Fibroblast of skin of left quadriceps (primary cell): ENCODE results near the gene APOBEC2.
"Not testable (repeated sequence)": the region's sequence is repeated elsewhere in the genome, so short reads cannot be mapped to it uniquely, and the experiment has no call there.

Source experiments
- DNase-seq, 2 experiments: peaks; one replicate each; pipeline ENCODE4 v3.0.0-alpha.2; 2013; ENCODE audit warnings: low read depth in 2 of 2

APOBEC2 gene

GRCh38 chr6:41053041-41053440, at the start of gene APOBEC2:
TSS of gene APOBEC2 (plus strand) at chr6:41053202. CDS start at chr6:41053348, 146 bp downstream.
- no peak for DNase-seq

GRCh38 chr6:41006217-41006616, 46.8 kb upstream of the APOBEC2 start:
- not testable (repeated sequence) for DNase-seq

GRCh38 chr6:41006980-41007379, 46.0 kb upstream of the APOBEC2 start:
- DNase-seq, result not testable (repeated sequence)

GRCh38 chr6:41008011-41008410, 45.0 kb upstream of the APOBEC2 start:
- DNase-seq, result no peak

- DNase-seq, result no peak
These were observed 43.3 kb upstream of the APOBEC2 start for GRCh38 chr6:41009669-41010068.

GRCh38 chr6:41011673-41012072, 41.3 kb upstream of the APOBEC2 start:
- no peak for DNase-seq

- DNase-seq, result no peak
These were observed 39.4 kb upstream of the APOBEC2 start for GRCh38 chr6:41013466-41014153.

GRCh38 chr6:41014780-41015179, 38.2 kb upstream of the APOBEC2 start:
- no peak for DNase-seq

GRCh38 chr6:41015860-41016259, 37.1 kb upstream of the APOBEC2 start:
- DNase-seq, result not testable (repeated sequence)

GRCh38 chr6:41017663-41018062, 35.3 kb upstream of the APOBEC2 start:
- no peak for DNase-seq

- peak; percentile 42 to 45 for DNase-seq
These were observed 31.2 kb upstream of the APOBEC2 start for GRCh38 chr6:41021832-41022231.

- no peak for DNase-seq
These were observed 30.7 kb upstream of the APOBEC2 start for GRCh38 chr6:41022294-41022693.

GRCh38 chr6:41023114-41023513, 29.9 kb upstream of the APOBEC2 start:
- no peak for DNase-seq

GRCh38 chr6:41025966-41026530, 27.0 kb upstream of the APOBEC2 start:
- no peak for DNase-seq

GRCh38 chr6:41027241-41027640, 25.8 kb upstream of the APOBEC2 start:
- no peak for DNase-seq

- peak; percentile 37 to 45 for DNase-seq
These were observed 25.0 kb upstream of the APOBEC2 start for GRCh38 chr6:41027799-41028560.

GRCh38 chr6:41028561-41029412, 24.2 kb upstream of the APOBEC2 start:
- DNase-seq, result no peak

GRCh38 chr6:41032830-41033229, 20.2 kb upstream of the APOBEC2 start:
- DNase-seq, result no peak

GRCh38 chr6:41033776-41034175, 19.2 kb upstream of the APOBEC2 start:
- no peak for DNase-seq

- no peak for DNase-seq
These were observed 16.8 kb upstream of the APOBEC2 start for GRCh38 chr6:41036186-41036585.

- DNase-seq, result no peak
These were observed 16.4 kb upstream of the APOBEC2 start for GRCh38 chr6:41036601-41037000.
